Measurements from ENCODE around the gene FAXC.
A peak's percentile ranks its signal among the peaks of the same experiment; 100 is the strongest.

The FAXC gene

GRCh38 chr6:99289701-99290100 is 59.8 kb downstream of the FAXC start:
- Mint-ChIP-seq H3K36me3 (ENCODE audit: low read depth) (peaks cover 10% of the 10 kb centered on the region), H3K9me3 (no peaks in the 10 kb centered on the region), H3K27me3 (ENCODE audit: low read depth, poor library complexity) (peaks cover 6% of the 10 kb centered on the region), H3K4me1 (peaks cover 8% of the 10 kb centered on the region), H3K4me3 (no peak overlapping the region), H3K27ac (no peak overlapping the region)
- no peak for TF ChIP-seq CTCF (IDR thresholded peaks at IDR 0.05)
- DNase-seq, result no peak

GRCh38 chr6:99288668-99289067 is 60.8 kb downstream of the FAXC start:
- no peak overlapping the region for H3K27ac Mint-ChIP-seq
- peaks cover 8% of the 10 kb centered on the region for H3K4me1 Mint-ChIP-seq
- H3K4me3 Mint-ChIP-seq, result no peak overlapping the region
- DNase-seq, result no peak
- H3K9me3 Mint-ChIP-seq, result no peaks in the 10 kb centered on the region
- H3K36me3 Mint-ChIP-seq (ENCODE audit: low read depth), result peaks cover 10% of the 10 kb centered on the region
- H3K27me3 Mint-ChIP-seq (ENCODE audit: low read depth, poor library complexity), result peaks cover 6% of the 10 kb centered on the region
- no peak for TF ChIP-seq CTCF (IDR thresholded peaks at IDR 0.05)

GRCh38 chr6:99287523-99287922 is 62.0 kb downstream of the FAXC start:
- Mint-ChIP-seq H3K36me3 (ENCODE audit: low read depth) (peaks cover 10% of the 10 kb centered on the region), H3K9me3 (no peaks in the 10 kb centered on the region), H3K4me1 (peaks cover 8% of the 10 kb centered on the region), H3K27ac (no peak overlapping the region), H3K27me3 (ENCODE audit: low read depth, poor library complexity) (no peaks in the 10 kb centered on the region), H3K4me3 (no peak overlapping the region)
- no peak for TF ChIP-seq CTCF (IDR thresholded peaks at IDR 0.05)
- DNase-seq, result no peak

- no peaks in the 10 kb centered on the region for H3K27me3 Mint-ChIP-seq (ENCODE audit: low read depth, poor library complexity)
- TF ChIP-seq CTCF (IDR thresholded peaks at IDR 0.05), result no peak
- H3K9me3 Mint-ChIP-seq, result no peaks in the 10 kb centered on the region
- H3K36me3 Mint-ChIP-seq (ENCODE audit: low read depth), result peaks cover 10% of the 10 kb centered on the region
- H3K27ac Mint-ChIP-seq, result no peak overlapping the region
- no peak for DNase-seq
- no peak overlapping the region for H3K4me3 Mint-ChIP-seq
- H3K4me1 Mint-ChIP-seq, result peaks cover 8% of the 10 kb centered on the region
These were observed 63.6 kb downstream of the FAXC start for GRCh38 chr6:99285881-99286280.

GRCh38 chr6:99282479-99283062 is 66.9 kb downstream of the FAXC start:
- Mint-ChIP-seq H3K27me3 (ENCODE audit: low read depth, poor library complexity) (no peaks in the 10 kb centered on the region), H3K9me3 (no peaks in the 10 kb centered on the region), H3K4me3 (no peak overlapping the region), H3K36me3 (ENCODE audit: low read depth) (no peaks in the 10 kb centered on the region), H3K4me1 (peaks cover 3% of the 10 kb centered on the region), H3K27ac (no peak overlapping the region)
- DNase-seq, result no peak
- TF ChIP-seq CTCF (IDR thresholded peaks at IDR 0.05), result peak; percentile 36

GRCh38 chr6:99276747-99277146 is 72.7 kb downstream of the FAXC start:
- DNase-seq, result no peak
- Mint-ChIP-seq H3K9me3 (no peaks in the 10 kb centered on the region), H3K27me3 (ENCODE audit: low read depth, poor library complexity) (peaks cover 3% of the 10 kb centered on the region), H3K36me3 (ENCODE audit: low read depth) (no peaks in the 10 kb centered on the region), H3K4me3 (no peak overlapping the region), H3K27ac (no peak overlapping the region), H3K4me1 (no peaks in the 10 kb centered on the region)
- no peak for TF ChIP-seq CTCF (IDR thresholded peaks at IDR 0.05)
